K562 (cell line): ENCODE results near the gene SKAP1.

Experiments used
- BRCA1 ChIP-seq, 2 experiments: fragments of 450-650 bp in 1 of 2; sonication (generic) in 1 of 2; formaldehyde crosslinking in 1 of 2; IDR thresholded peaks; 2 replicates each; pipeline versions ENCODE4 v1.5.0 to v1.6.1; 2017 to 2020; ENCODE audit warnings: mild to moderate bottlenecking in 1 of 2, missing genetic modification reagents in 1 of 2
- ETS2 ChIP-seq: IDR thresholded peaks from 2 replicates; pipeline ENCODE4 v1.6.1; 2016; ENCODE audit warnings: borderline replicate concordance, missing genetic modification characterization, mild to moderate bottlenecking, moderate library complexity, missing compliant biosample characterization; ENCODE audit not compliant: poor library complexity, severe bottlenecking
- KLF16 ChIP-seq: IDR thresholded peaks from 2 replicates; pipeline ENCODE4 v1.6.1; 2016; ENCODE audit warnings: antibody characterized with exemption
- MEF2D ChIP-seq: conservative IDR thresholded peaks from 2 replicates; pipeline ENCODE4 v1.6.1; 2016; ENCODE audit warnings: low read depth, missing genetic modification characterization, missing compliant biosample characterization
- MYC ChIP-seq, 2 experiments: fragments of 250-450 bp in 1 of 2; sonication (Bioruptor Pico) in 1 of 2; IDR thresholded peaks; 2 replicates each; pipeline versions ENCODE4 v1.5.1 to v1.6.1; 2012 to 2021; ENCODE audit warnings: low read depth in 2 of 2, borderline replicate concordance in 1 of 2, improper control_type of control experiment in 1 of 2, low read length in 1 of 2, mild to moderate bottlenecking in 1 of 2, moderate library complexity in 1 of 2
- SIRT6 ChIP-seq: IDR thresholded peaks from one replicate; pipeline ENCODE4 v1.6.1; 2012; ENCODE audit warnings: low read depth, mild to moderate bottlenecking, control low read depth, inconsistent platforms, low read length, moderate library complexity
- TF ChIP-seq, protein P1 (sequence below), 3 experiments: IDR thresholded peaks in 2 of 3; conservative IDR thresholded peaks in 1 of 3; 2 replicates each; pipeline ENCODE4 v1.5.1; 2011 to 2012; ENCODE audit warnings: low read length in 3 of 3, mild to moderate bottlenecking in 3 of 3, control low read depth in 2 of 3, improper control_type of control experiment in 1 of 3, inconsistent platforms in 1 of 3, low read depth in 1 of 3, mixed read lengths in 1 of 3, moderate library complexity in 1 of 3; ENCODE audit not compliant: insufficient read depth in 2 of 3
- TF ChIP-seq, protein P2 (sequence below): fragments of 250-450 bp; sonication (Bioruptor Pico); IDR thresholded peaks from 2 replicates; pipeline ENCODE4 v1.5.0; 2021; ENCODE audit warnings: mild to moderate bottlenecking, borderline replicate concordance
- TF ChIP-seq, protein P3 (sequence below), 2 experiments: fragments of 450-650 bp in 1 of 2; IDR thresholded peaks; 2 replicates each; pipeline ENCODE4 v1.6.1; 2011 to 2017; ENCODE audit warnings: low read depth in 2 of 2, antibody characterized with exemption in 1 of 2, borderline replicate concordance in 1 of 2, low read length in 1 of 2, mild to moderate bottlenecking in 1 of 2, mixed read lengths in 1 of 2; ENCODE audit not compliant: control insufficient read depth in 1 of 2
- TF ChIP-seq, protein P4 (sequence below): fragments of 250-450 bp; sonication (Bioruptor Pico); IDR thresholded peaks from 2 replicates; pipeline ENCODE4 v1.4.0; 2020; ENCODE audit warnings: mild to moderate bottlenecking

DNA sequence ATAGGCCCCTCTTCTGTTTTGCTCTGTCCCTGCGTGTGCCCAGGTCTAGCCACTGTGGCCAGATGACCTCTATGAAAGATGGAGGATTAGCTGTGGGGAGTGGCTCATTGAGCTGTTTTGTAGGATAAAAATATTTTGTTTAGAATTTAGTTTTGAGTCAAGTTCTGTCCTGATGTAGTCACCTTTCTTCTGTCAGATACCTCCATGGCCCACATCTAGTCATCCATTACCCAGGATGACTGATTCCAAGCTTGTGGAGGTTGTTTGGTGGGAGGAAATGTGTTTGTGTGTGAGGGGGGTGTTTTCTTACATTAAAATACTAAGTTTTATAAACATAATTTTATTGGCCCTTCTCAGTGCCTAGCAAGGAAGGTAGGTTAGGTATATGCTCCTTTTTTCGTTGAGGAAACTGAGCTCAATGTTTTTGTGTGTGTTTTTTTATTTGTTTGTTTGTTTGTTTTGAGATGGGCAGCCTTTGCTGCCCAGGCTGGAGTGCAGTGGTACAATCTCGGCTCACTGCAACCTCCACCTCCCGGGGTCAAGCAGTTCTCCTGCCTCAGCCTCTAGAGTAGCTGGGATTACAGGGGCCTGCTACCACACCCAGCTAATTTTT is 306.1 kb downstream of the SKAP1 start:
- TF ChIP-seq ETS2 (tag) (no peak), KLF16 (no peak), MEF2D (tag) (no peak), MYC (IDR thresholded peaks at IDR 0.05; ENCODE audit: low read depth, low read length) (no peak), MYC (CRISPR knock-in tag; IDR thresholded peaks at IDR 0.05; ENCODE audit: borderline replicate concordance, low read depth) (no peak), BRCA1 (IDR thresholded peaks at IDR 0.05) (no peak), BRCA1 (CRISPR knock-in tag; IDR thresholded peaks at IDR 0.05) (no peak), SIRT6 (no peak)
- TF ChIP-seq, protein P1, sequence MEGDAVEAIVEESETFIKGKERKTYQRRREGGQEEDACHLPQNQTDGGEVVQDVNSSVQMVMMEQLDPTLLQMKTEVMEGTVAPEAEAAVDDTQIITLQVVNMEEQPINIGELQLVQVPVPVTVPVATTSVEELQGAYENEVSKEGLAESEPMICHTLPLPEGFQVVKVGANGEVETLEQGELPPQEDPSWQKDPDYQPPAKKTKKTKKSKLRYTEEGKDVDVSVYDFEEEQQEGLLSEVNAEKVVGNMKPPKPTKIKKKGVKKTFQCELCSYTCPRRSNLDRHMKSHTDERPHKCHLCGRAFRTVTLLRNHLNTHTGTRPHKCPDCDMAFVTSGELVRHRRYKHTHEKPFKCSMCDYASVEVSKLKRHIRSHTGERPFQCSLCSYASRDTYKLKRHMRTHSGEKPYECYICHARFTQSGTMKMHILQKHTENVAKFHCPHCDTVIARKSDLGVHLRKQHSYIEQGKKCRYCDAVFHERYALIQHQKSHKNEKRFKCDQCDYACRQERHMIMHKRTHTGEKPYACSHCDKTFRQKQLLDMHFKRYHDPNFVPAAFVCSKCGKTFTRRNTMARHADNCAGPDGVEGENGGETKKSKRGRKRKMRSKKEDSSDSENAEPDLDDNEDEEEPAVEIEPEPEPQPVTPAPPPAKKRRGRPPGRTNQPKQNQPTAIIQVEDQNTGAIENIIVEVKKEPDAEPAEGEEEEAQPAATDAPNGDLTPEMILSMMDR (IDR thresholded peaks at IDR 0.05 in 2 of 3, conservative IDR thresholded peaks at IDR 0.05 in 1 of 3; ENCODE audit: insufficient read depth in 2 of 3, low read depth in 1 of 3, low read length in 3 of 3) = no peak
- TF ChIP-seq, protein P2, sequence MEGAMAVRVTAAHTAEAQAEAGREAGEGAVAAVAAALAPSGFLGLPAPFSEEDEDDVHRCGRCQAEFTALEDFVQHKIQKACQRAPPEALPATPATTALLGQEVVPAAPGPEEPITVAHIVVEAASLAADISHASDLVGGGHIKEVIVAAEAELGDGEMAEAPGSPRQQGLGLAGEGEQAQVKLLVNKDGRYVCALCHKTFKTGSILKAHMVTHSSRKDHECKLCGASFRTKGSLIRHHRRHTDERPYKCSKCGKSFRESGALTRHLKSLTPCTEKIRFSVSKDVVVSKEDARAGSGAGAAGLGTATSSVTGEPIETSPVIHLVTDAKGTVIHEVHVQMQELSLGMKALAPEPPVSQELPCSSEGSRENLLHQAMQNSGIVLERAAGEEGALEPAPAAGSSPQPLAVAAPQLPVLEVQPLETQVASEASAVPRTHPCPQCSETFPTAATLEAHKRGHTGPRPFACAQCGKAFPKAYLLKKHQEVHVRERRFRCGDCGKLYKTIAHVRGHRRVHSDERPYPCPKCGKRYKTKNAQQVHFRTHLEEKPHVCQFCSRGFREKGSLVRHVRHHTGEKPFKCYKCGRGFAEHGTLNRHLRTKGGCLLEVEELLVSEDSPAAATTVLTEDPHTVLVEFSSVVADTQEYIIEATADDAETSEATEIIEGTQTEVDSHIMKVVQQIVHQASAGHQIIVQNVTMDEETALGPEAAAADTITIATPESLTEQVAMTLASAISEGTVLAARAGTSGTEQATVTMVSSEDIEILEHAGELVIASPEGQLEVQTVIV (CRISPR knock-in tag) = no peak
- TF ChIP-seq, protein P3, sequence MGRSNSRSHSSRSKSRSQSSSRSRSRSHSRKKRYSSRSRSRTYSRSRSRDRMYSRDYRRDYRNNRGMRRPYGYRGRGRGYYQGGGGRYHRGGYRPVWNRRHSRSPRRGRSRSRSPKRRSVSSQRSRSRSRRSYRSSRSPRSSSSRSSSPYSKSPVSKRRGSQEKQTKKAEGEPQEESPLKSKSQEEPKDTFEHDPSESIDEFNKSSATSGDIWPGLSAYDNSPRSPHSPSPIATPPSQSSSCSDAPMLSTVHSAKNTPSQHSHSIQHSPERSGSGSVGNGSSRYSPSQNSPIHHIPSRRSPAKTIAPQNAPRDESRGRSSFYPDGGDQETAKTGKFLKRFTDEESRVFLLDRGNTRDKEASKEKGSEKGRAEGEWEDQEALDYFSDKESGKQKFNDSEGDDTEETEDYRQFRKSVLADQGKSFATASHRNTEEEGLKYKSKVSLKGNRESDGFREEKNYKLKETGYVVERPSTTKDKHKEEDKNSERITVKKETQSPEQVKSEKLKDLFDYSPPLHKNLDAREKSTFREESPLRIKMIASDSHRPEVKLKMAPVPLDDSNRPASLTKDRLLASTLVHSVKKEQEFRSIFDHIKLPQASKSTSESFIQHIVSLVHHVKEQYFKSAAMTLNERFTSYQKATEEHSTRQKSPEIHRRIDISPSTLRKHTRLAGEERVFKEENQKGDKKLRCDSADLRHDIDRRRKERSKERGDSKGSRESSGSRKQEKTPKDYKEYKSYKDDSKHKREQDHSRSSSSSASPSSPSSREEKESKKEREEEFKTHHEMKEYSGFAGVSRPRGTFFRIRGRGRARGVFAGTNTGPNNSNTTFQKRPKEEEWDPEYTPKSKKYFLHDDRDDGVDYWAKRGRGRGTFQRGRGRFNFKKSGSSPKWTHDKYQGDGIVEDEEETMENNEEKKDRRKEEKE (IDR thresholded peaks at IDR 0.05; ENCODE audit: borderline replicate concordance in 1 of 2, control insufficient read depth in 1 of 2, low read depth in 2 of 2, low read length in 1 of 2) = no peak
- TF ChIP-seq, protein P4, sequence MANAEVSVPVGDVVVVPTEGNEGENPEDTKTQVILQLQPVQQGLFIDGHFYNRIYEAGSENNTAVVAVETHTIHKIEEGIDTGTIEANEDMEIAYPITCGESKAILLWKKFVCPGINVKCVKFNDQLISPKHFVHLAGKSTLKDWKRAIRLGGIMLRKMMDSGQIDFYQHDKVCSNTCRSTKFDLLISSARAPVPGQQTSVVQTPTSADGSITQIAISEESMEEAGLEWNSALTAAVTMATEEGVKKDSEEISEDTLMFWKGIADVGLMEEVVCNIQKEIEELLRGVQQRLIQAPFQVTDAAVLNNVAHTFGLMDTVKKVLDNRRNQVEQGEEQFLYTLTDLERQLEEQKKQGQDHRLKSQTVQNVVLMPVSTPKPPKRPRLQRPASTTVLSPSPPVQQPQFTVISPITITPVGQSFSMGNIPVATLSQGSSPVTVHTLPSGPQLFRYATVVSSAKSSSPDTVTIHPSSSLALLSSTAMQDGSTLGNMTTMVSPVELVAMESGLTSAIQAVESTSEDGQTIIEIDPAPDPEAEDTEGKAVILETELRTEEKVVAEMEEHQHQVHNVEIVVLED = no peak
